NT2/D1 (cell line): ENCODE results near the gene SS18.

Experiments used
- SUZ12 ChIP-seq: IDR thresholded peaks from 2 replicates; pipeline ENCODE4 v1.6.1; 2011; ENCODE audit not compliant: insufficient read length, insufficient read depth; ENCODE audit errors: extremely low read depth
- YY1 ChIP-seq: IDR thresholded peaks from 2 replicates; pipeline ENCODE4 v1.6.1; 2011; ENCODE audit not compliant: insufficient read length, insufficient read depth
- ZNF274 ChIP-seq: IDR thresholded peaks from 2 replicates; pipeline ENCODE4 v1.6.1; 2011; ENCODE audit warnings: mild to moderate bottlenecking, low read depth, low read length

DNA sequence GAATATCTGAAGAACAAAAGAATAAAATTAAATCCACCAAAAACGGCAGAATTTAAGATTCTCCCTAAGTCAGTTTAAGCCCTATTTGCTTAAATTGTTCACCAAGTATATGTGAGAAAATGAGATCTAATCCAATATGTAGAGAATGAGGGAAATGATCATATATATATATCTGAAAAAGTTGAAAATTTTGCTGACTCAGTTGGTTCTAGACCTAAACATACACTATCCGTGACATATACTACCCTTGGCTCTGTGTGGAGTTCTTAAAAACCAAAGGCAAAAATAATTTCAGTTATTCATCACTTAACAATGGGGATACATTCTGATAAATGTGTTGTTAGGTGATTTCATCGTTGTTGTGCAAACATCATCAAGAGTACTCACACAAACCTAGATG lies 7.3 kb downstream of the SS18 start:
- TF ChIP-seq ZNF274: no peak
- TF ChIP-seq YY1: no peak
- no peak for TF ChIP-seq SUZ12
